Measurements from ENCODE around the gene LTBP1. TPM values are rescaled to one million over a fixed set of nuclear protein-coding genes. Genes with fewer than 3 reads are reported as not detected.

The LTBP1 gene
- total and polyA plus RNA-seq, 11 donors, result 23.5 to 150 (median 102) TPM

GRCh38 chr2:33180915-33181314 lies 234.2 kb downstream of the LTBP1 start:
- ATAC-seq (peak in 3 of 4 donors; percentile 26 to 41 (median 39)), DNase-seq (no peak)
- TF ChIP-seq POLR2A (IDR thresholded peaks at IDR 0.05) (no peak), CTCF (IDR thresholded peaks at IDR 0.05) (no peak)
- WGBS, 4 donors, result 49 to 61% (median 52%) methylated on average over 5 of the region's 5 CpGs
- no peaks in the 10 kb centered on the region for H3K27me3 ChIP-seq
- intact Hi-C loops (cut with DNase I), result no loop called here
- H3K4me1 ChIP-seq, result peaks cover 0 to 14% (median 0%) of the 10 kb centered on the region in 12 donors
- H3K27ac ChIP-seq, result peak overlapping the region in 5 of 12 donors; percentile 1 to 54 (median 24)
- H3K4me3 ChIP-seq, result no peak overlapping the region
- H3K9me3 ChIP-seq, result peaks cover 0 to 6% (median 0%) of the 10 kb centered on the region in 12 donors
- no peaks in the 10 kb centered on the region for H3K36me3 ChIP-seq

- Histone ChIP-seq H3K27me3 (no peaks in the 10 kb centered on the region), H3K4me1 (peaks cover 0 to 19% (median 0%) of the 10 kb centered on the region in 12 donors), H3K27ac (peak overlapping the region in 4 of 12 donors; percentile 1 to 54 (median 32)), H3K36me3 (peaks cover 0 to under 1% (median 0%) of the 10 kb centered on the region in 9 donors), H3K4me3 (no peak overlapping the region), H3K9me3 (peaks cover 0 to 6% (median 0%) of the 10 kb centered on the region in 12 donors)
- intact Hi-C loops (cut with DNase I), result no loop called here
- no peak for DNase-seq
- TF ChIP-seq POLR2A (IDR thresholded peaks at IDR 0.05), result no peak
- WGBS, 4 donors, result 74 to 96% (median 85%) methylated on average over 4 of the region's 4 CpGs
- no peak for ATAC-seq
Observed at GRCh38 chr2:33181466-33181865, 234.7 kb downstream of the LTBP1 start.

- no peak overlapping the region for H3K4me3 ChIP-seq
- intact Hi-C loops (cut with DNase I), result no loop called here
- DNase-seq (no peak), ATAC-seq (no peak)
- no peak for TF ChIP-seq POLR2A (IDR thresholded peaks at IDR 0.05)
- TF ChIP-seq CTCF (IDR thresholded peaks at IDR 0.05), result no peak
- H3K27me3 ChIP-seq, result no peaks in the 10 kb centered on the region
- peaks cover 0 to 6% (median 0%) of the 10 kb centered on the region in 12 donors for H3K9me3 ChIP-seq
- H3K27ac ChIP-seq, result no peak overlapping the region
- H3K4me1 ChIP-seq, result peaks cover 0 to 27% (median 0%) of the 10 kb centered on the region in 12 donors
- peaks cover 0 to 26% (median 8%) of the 10 kb centered on the region in 9 donors for H3K36me3 ChIP-seq
- WGBS, 4 donors, result 49 to 60% (median 55%) methylated on average over 3 of the region's 3 CpGs
Observed at GRCh38 chr2:33184041-33184440, 237.3 kb downstream of the LTBP1 start.

- ATAC-seq (peak in 3 of 4 donors; percentile 22 to 46 (median 31)), DNase-seq (no peak)
- TF ChIP-seq POLR2A (IDR thresholded peaks at IDR 0.05) (no peak), CTCF (IDR thresholded peaks at IDR 0.05) (no peak)
- Histone ChIP-seq H3K4me3 (no peak overlapping the region), H3K36me3 (peaks cover 0 to 51% (median 15%) of the 10 kb centered on the region in 9 donors), H3K27me3 (no peaks in the 10 kb centered on the region), H3K4me1 (peaks cover 0 to 22% (median 0%) of the 10 kb centered on the region in 12 donors), H3K27ac (no peak overlapping the region), H3K9me3 (peaks cover 0 to 6% (median 0%) of the 10 kb centered on the region in 12 donors)
- WGBS, 4 donors, result 60 to 77% (median 71%) methylated on average over 6 of the region's 6 CpGs
- intact Hi-C loops (cut with DNase I), result no loop called here
Observed at GRCh38 chr2:33186937-33187336, 240.2 kb downstream of the LTBP1 start.

GRCh38 chr2:33188799-33189198 lies 242.0 kb downstream of the LTBP1 start:
- WGBS, 4 donors, result 95 to 99% (median 97%) methylated on average over 3 of the region's 3 CpGs
- H3K36me3 ChIP-seq, result peaks cover 0 to 64% (median 15%) of the 10 kb centered on the region in 9 donors
- H3K4me3 ChIP-seq, result no peak overlapping the region
- peaks cover 0 to 1% (median 0%) of the 10 kb centered on the region in 12 donors for H3K9me3 ChIP-seq
- H3K27ac ChIP-seq, result no peak overlapping the region
- TF ChIP-seq CTCF (IDR thresholded peaks at IDR 0.05) (no peak), POLR2A (IDR thresholded peaks at IDR 0.05) (no peak)
- intact Hi-C loops (cut with DNase I), result no loop called here
- peaks cover 0 to 18% (median 0%) of the 10 kb centered on the region in 12 donors for H3K4me1 ChIP-seq
- ATAC-seq, result no peak
- no peak for DNase-seq
- H3K27me3 ChIP-seq, result no peaks in the 10 kb centered on the region
